GM21717 (cell line): ENCODE results near the gene MAGIX.
"Not testable (repeated sequence)": the region's sequence is repeated elsewhere in the genome, so short reads cannot be mapped to it uniquely, and the experiment has no call there.

Source experiments
- ATAC-seq: cut with Tn5 transposase; IDR thresholded peaks from one replicate; pipeline ENCODE4 v1.9.1; 2021; ENCODE audit warnings: mild to moderate bottlenecking, moderate library complexity; ENCODE audit not compliant: unreplicated experiment

MAGIX gene

GRCh38 chrX:49157194-49157593 is 5.4 kb upstream of the MAGIX start:
- ATAC-seq: no peak

- ATAC-seq: no peak
Observed at GRCh38 chrX:49160908-49161307, 1.6 kb upstream of the MAGIX start.

GRCh38 chrX:49161632-49162031 is 926 bp upstream of the MAGIX start:
- ATAC-seq: no peak

- peak; percentile 44 for ATAC-seq
Observed at GRCh38 chrX:49163555-49164419, 1.2 kb downstream of the MAGIX start.

GRCh38 chrX:49164589-49165360 is 2.2 kb downstream of the MAGIX start:
- no peak for ATAC-seq

- ATAC-seq: peak; percentile 41
Observed at GRCh38 chrX:49165901-49166881, 3.6 kb downstream of the MAGIX start.

GRCh38 chrX:49166914-49167739 is 4.6 kb downstream of the MAGIX start:
- peak; percentile 17 for ATAC-seq

- ATAC-seq: no peak
Observed at GRCh38 chrX:49167740-49168108, 5.2 kb downstream of the MAGIX start.

- no peak for ATAC-seq
Observed at GRCh38 chrX:49171752-49172279, 9.3 kb downstream of the MAGIX start, which contains the start of gene PLP2. TSS of gene PLP2 (plus strand) at chrX:49171898. CDS start at chrX:49172001, 103 bp downstream.

GRCh38 chrX:49172280-49172780 is 9.8 kb downstream of the MAGIX start:
- peak; percentile 59 for ATAC-seq

- ATAC-seq: not testable (repeated sequence)
Observed at GRCh38 chrX:49173544-49173943, 11.0 kb downstream of the MAGIX start.

GRCh38 chrX:49174723-49175122 is 12.2 kb downstream of the MAGIX start:
- ATAC-seq: no peak

- no peak for ATAC-seq
Observed at GRCh38 chrX:49175435-49176274, 13.1 kb downstream of the MAGIX start.

- ATAC-seq: no peak
Observed at GRCh38 chrX:49176421-49177326, 14.1 kb downstream of the MAGIX start.

GRCh38 chrX:49177338-49177833 is 14.8 kb downstream of the MAGIX start:
- no peak for ATAC-seq

GRCh38 chrX:49177873-49178480 is 15.4 kb downstream of the MAGIX start:
- no peak for ATAC-seq

GRCh38 chrX:49178537-49178936 is 16.0 kb downstream of the MAGIX start:
- ATAC-seq: no peak
